Karpas-422 (cell line): ENCODE measurements around the gene OGFR. TPM values are rescaled to one million over a fixed set of nuclear protein-coding genes. Genes with fewer than 3 reads are reported as not detected.

Experiments used
- DNase-seq: peaks from one replicate; pipeline ENCODE4 v3.0.0-alpha.2; 2015
- H2AFZ ChIP-seq: fragments of 200-600 bp; sonication (generic); 2 replicates; pipeline ENCODE4 v1.6.1; 2014; ENCODE audit warnings: antibody characterized with exemption, low read length, mixed read lengths
- H3K27ac ChIP-seq: fragments of 200-600 bp; sonication (generic); 2 replicates; pipeline ENCODE4 v1.5.1; 2014; ENCODE audit warnings: mild to moderate bottlenecking, low read length, moderate library complexity
- H3K27me3 ChIP-seq: fragments of 200-600 bp; sonication (generic); 2 replicates; pipeline ENCODE4 v1.6.1; 2014; ENCODE audit warnings: low read length, mixed read lengths
- H3K36me3 ChIP-seq: fragments of 200-600 bp; sonication (generic); 2 replicates; pipeline ENCODE4 v1.6.1; 2014; ENCODE audit warnings: low read length, mixed read lengths; ENCODE audit not compliant: insufficient read depth
- H3K4me1 ChIP-seq: fragments of 200-600 bp; sonication (generic); 2 replicates; pipeline ENCODE4 v1.6.1; 2014; ENCODE audit warnings: mild to moderate bottlenecking, low read length, mixed read lengths
- H3K4me2 ChIP-seq: fragments of 200-600 bp; sonication (generic); 2 replicates; pipeline ENCODE4 v1.6.1; 2014; ENCODE audit warnings: low read length, low read depth, mild to moderate bottlenecking; ENCODE audit not compliant: poor library complexity, severe bottlenecking
- H3K4me3 ChIP-seq: fragments of 200-600 bp; sonication (generic); 2 replicates; pipeline ENCODE4 v1.5.1; 2014; ENCODE audit warnings: mild to moderate bottlenecking, antibody characterized with exemption, low read length, mixed read lengths
- H3K79me2 ChIP-seq: fragments of 200-600 bp; sonication (generic); 2 replicates; pipeline ENCODE4 v1.6.1; 2014; ENCODE audit warnings: mild to moderate bottlenecking, low read length, mixed read lengths
- H3K9ac ChIP-seq: fragments of 200-600 bp; sonication (generic); 2 replicates; pipeline ENCODE4 v1.6.0; 2014; ENCODE audit warnings: low read length
- H3K9me2 ChIP-seq: fragments of 200-600 bp; sonication (generic), shearing (Covaris generic); replicated peaks from 2 replicates; pipeline ENCODE4 v1.6.0; 2014; ENCODE audit warnings: mild to moderate bottlenecking, low read length, moderate library complexity; ENCODE audit not compliant: insufficient read depth
- H3K9me3 ChIP-seq: fragments of 300-700, 200-600 bp; sonication (generic); 2 replicates; pipeline ENCODE4 v1.6.1; 2014; ENCODE audit warnings: low read length, mixed read lengths
- H4K20me1 ChIP-seq: fragments of 200-600 bp; sonication (generic); 2 replicates; pipeline ENCODE4 v1.6.1; 2014; ENCODE audit warnings: mild to moderate bottlenecking, antibody characterized with exemption, low read length, low read depth; ENCODE audit not compliant: insufficient read depth
- total RNA-seq: library from RNA; depleted of rRNA; stranded (reverse); fragments of >200 nt; shearing (Covaris generic); gene quantifications from 2 replicates; pipeline ENCODE4 v1.2.3, GENCODE V29; 2014; ENCODE audit warnings: low replicate concordance

Gene OGFR
- total RNA-seq, 1 experiment from 2014 or later = 23.8 TPM

GRCh38 chr20:62815066-62815991 lies 10.7 kb downstream of the OGFR start:
- Histone ChIP-seq H3K4me2 (no peak overlapping the region), H3K27me3 (no peaks in the 10 kb centered on the region), H3K4me3 (no peak overlapping the region), H3K9me3 (no peaks in the 10 kb centered on the region), H3K4me1 (no peaks in the 10 kb centered on the region), H3K27ac (no peak overlapping the region), H3K36me3 (no peaks in the 10 kb centered on the region; the same call in 1 of the 2 replicates), H3K9ac (no peak overlapping the region), H2AFZ (no peak overlapping the region), H4K20me1 (peaks cover 9% of the 10 kb centered on the region; the same call in 1 of the 2 replicates), H3K9me2 (no peaks in the 10 kb centered on the region), H3K79me2 (no peaks in the 10 kb centered on the region)
- no peak for DNase-seq

- H3K79me2 ChIP-seq = no peaks in the 10 kb centered on the region
- peaks cover 9% of the 10 kb centered on the region; the same call in 1 of the 2 replicates for H4K20me1 ChIP-seq
- no peaks in the 10 kb centered on the region for H3K36me3 ChIP-seq
- no peaks in the 10 kb centered on the region for H3K9me3 ChIP-seq
- no peaks in the 10 kb centered on the region for H3K9me2 ChIP-seq
- H3K27me3 ChIP-seq = no peaks in the 10 kb centered on the region
- no peaks in the 10 kb centered on the region for H3K4me1 ChIP-seq
- no peak overlapping the region for H3K27ac ChIP-seq
- no peak overlapping the region for H3K4me3 ChIP-seq
- H3K4me2 ChIP-seq = no peak overlapping the region
- H3K9ac ChIP-seq = no peak overlapping the region
- no peak overlapping the region for H2AFZ ChIP-seq
- no peak for DNase-seq
Measured at GRCh38 chr20:62816031-62816883, 11.6 kb downstream of the OGFR start.

GRCh38 chr20:62816884-62817873 lies 12.5 kb downstream of the OGFR start, which contains the start of gene COL9A3:
TSS of gene COL9A3 (plus strand) at chr20:62817050. CDS start at chr20:62817065, 15 bp downstream.
- Histone ChIP-seq H3K4me3 (no peak within 1 kb of the TSS), H3K4me2 (no peak within 1 kb of the TSS)

GRCh38 chr20:62817975-62818591 lies 13.4 kb downstream of the OGFR start:
- no peaks in the 10 kb centered on the region for H3K79me2 ChIP-seq
- H3K27ac ChIP-seq = no peak overlapping the region
- no peak overlapping the region for H3K9ac ChIP-seq
- H3K9me3 ChIP-seq = no peaks in the 10 kb centered on the region
- H4K20me1 ChIP-seq = peaks cover 9% of the 10 kb centered on the region; the same call in 1 of the 2 replicates
- no peak overlapping the region for H3K4me2 ChIP-seq
- no peak for DNase-seq
- H3K36me3 ChIP-seq = no peaks in the 10 kb centered on the region
- no peaks in the 10 kb centered on the region for H3K9me2 ChIP-seq
- H3K4me1 ChIP-seq = peaks cover 5% of the 10 kb centered on the region
- no peak overlapping the region for H3K4me3 ChIP-seq
- H3K27me3 ChIP-seq = no peaks in the 10 kb centered on the region
- no peak overlapping the region for H2AFZ ChIP-seq

More at GRCh38 chr20:62816884-62817873, 12.5 kb downstream of the OGFR start, which contains the start of gene COL9A3:
- no peak within 1 kb of the TSS for H3K27ac ChIP-seq
- no peaks in the 10 kb centered on the region for H3K36me3 ChIP-seq
- H3K27me3 ChIP-seq = no peaks in the 10 kb centered on the region
- H3K79me2 ChIP-seq = no peaks in the 10 kb centered on the region
- no peaks in the 10 kb centered on the region for H3K4me1 ChIP-seq
- no peak for DNase-seq
- no peaks in the 10 kb centered on the region for H3K9me2 ChIP-seq
- H3K9ac ChIP-seq = no peak within 1 kb of the TSS
- H4K20me1 ChIP-seq = peaks cover 9% of the 10 kb centered on the region; the same call in 1 of the 2 replicates
- H3K9me3 ChIP-seq = no peaks in the 10 kb centered on the region
- no peak within 1 kb of the TSS for H2AFZ ChIP-seq

GRCh38 chr20:62818592-62819493 lies 14.2 kb downstream of the OGFR start:
- H3K4me1 ChIP-seq = peaks cover 13% of the 10 kb centered on the region
- H3K9me2 ChIP-seq = no peaks in the 10 kb centered on the region
- peaks cover 9% of the 10 kb centered on the region; the same call in 1 of the 2 replicates for H4K20me1 ChIP-seq
- no peaks in the 10 kb centered on the region for H3K27me3 ChIP-seq
- H3K79me2 ChIP-seq = no peaks in the 10 kb centered on the region
- H2AFZ ChIP-seq = no peak overlapping the region
- no peak overlapping the region for H3K27ac ChIP-seq
- H3K9me3 ChIP-seq = no peaks in the 10 kb centered on the region
- no peak overlapping the region for H3K4me3 ChIP-seq
- no peak overlapping the region for H3K4me2 ChIP-seq
- DNase-seq = no peak
- no peaks in the 10 kb centered on the region for H3K36me3 ChIP-seq
- H3K9ac ChIP-seq = no peak overlapping the region

- H3K4me2 ChIP-seq = no peak overlapping the region
- no peaks in the 10 kb centered on the region for H3K9me2 ChIP-seq
- peaks cover 20% of the 10 kb centered on the region for H3K4me1 ChIP-seq
- no peak overlapping the region for H3K4me3 ChIP-seq
- H3K9me3 ChIP-seq = no peaks in the 10 kb centered on the region
- H4K20me1 ChIP-seq = peaks cover 7% of the 10 kb centered on the region; the same call in 1 of the 2 replicates
- no peak overlapping the region for H2AFZ ChIP-seq
- H3K27me3 ChIP-seq = no peaks in the 10 kb centered on the region
- H3K27ac ChIP-seq = no peak overlapping the region
- no peak overlapping the region for H3K9ac ChIP-seq
- DNase-seq = no peak
- no peaks in the 10 kb centered on the region for H3K36me3 ChIP-seq
- no peaks in the 10 kb centered on the region for H3K79me2 ChIP-seq
Measured at GRCh38 chr20:62819494-62820174, 15.0 kb downstream of the OGFR start.
